Activated T-cell treated with anti-CD3 and anti-CD28 coated beads for 24 hours (primary cell): Measurements from ENCODE around the gene ZNF260.
"Not testable (repeated sequence)": the region's sequence is repeated elsewhere in the genome, so short reads cannot be mapped to it uniquely, and the experiment has no call there.

Experiments
- DNase-seq: peaks from one replicate; pipeline ENCODE4 v3.0.0-alpha.2; 2020; ENCODE audit warnings: low read depth

ZNF260 gene

DNA sequence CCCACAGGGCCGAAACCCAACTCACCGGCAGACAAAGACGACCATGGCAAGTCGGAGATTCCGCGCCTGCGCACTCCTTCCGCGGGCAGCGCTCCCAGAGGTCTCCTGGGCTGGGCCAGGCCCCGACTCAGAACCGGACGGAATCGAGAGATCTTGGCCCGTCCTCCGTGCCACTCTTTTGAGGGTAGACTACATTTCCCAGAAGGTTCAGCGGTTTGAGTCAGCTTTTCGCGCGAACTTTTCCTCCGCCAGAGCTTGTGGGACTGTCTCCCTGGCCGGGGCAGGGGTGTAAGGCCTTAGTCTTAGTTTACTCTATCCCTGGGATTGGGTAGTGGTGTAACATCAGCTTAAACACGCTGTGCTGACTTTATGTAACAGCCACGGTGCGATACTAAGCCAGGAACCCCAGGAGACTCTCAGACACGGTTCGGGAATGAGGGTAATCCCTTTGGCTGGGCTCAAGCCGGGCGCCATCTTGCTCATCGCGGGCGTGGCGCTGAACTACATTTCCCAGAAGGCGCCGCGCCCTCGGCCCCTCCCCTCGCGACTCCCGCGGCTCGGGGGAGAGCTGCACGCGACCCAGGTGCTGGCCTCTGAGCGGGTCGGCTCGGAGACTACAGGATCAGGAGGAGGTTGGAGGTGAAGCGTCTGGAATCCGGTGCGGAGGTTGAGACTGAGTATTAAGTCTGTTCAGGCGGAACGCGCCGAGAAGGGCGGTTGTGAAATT, at the start of gene ZNF260:
ZNF260 (minus strand) TSS at position 78 of the 727 bp plus-strand sequence. CDS start 13,033 bp downstream, outside the sequence.
- peak; percentile 91 for DNase-seq

DNA sequence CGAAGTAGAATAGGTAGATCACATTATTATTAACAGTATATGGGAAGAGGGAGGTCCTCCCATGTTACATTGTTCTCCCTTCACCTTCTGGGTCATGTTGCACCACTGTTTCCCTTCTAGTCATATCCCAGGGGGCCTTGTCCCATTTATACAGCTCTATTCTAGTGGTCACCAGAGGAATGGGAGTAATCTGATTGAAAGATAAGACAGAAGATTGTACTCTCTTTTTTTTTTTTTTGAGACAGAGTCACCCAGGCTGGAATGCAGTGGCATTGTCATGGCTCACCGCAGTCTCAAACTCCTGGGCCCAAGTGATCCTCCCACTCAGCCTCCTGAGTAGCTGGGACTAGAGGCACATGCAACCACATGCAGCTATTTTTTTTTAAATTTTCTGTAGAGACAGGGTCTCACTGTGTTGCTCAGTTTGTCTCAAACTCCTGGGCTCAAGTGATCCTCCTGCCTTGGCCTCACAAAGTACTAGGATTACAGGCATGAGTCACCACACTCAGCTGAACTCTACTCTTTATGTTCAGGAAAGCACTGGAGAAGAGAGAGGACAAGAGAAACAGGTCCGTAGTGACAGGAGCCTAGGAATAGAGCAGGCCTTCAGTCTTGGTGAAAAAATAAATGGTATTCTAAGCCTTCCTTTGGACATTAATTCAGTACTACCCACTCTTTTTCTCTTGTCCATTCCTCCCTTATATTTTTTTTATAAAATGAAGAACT, 49.4 kb upstream of the ZNF260 start:
- DNase-seq, result no peak

DNA sequence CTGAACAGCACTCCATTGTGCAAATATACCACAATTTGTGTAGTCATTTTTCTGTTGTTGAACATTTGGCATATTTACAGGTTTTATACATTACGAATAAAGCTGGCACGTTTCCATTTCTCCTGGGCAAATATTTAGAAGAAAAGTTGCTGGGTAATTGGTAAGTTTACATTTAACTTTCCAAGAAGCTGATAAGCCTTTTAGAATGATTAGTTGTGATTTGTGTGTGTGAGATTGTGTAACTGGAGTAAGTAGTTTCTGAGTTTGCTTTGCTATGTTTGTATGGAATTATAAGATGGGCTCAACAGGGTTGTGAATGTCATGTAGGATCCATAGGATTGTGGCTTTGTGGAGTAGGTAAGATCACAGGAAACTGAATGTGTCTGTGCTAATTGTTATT, 46.7 kb upstream of the ZNF260 start:
- no peak for DNase-seq

DNA sequence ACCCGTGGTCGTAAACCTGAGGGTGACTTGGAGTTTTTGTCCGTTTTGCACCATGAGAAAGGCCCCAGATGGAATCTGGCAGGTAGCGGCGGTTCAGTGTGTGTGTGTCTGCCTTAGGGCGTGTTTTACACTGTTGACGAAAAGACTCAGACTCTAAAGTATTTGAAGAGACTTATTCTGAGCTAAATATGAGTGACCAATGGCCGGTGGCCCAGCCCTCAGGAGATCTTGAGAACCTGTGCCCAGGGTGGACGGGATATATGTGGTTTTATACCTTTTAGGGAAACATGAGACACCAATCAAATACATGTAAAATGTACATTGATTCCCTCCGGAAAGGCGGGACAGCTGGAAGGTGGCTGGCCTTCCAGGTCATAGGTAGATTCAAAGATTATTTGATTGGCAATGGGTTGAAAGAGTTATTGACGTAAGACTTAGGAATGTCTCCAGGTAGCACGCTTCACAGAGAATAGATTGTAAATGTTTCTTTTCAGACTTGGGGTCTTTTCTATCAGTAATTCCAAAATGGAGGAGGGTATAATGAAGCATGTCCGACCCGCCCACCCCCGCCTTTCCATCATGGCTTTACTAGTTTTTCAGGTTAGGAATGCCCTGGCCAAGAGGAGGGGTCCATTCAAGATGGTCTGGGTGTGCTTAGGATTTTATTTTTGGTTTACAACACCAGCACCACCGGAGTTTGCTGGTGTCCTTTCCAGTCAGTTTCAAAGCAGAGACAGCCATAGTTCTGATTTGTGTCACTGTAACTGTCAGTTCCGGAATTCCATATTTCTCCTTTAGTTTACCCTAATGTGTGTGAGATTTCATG, 46.0 kb upstream of the ZNF260 start:
- DNase-seq, result no peak

DNA sequence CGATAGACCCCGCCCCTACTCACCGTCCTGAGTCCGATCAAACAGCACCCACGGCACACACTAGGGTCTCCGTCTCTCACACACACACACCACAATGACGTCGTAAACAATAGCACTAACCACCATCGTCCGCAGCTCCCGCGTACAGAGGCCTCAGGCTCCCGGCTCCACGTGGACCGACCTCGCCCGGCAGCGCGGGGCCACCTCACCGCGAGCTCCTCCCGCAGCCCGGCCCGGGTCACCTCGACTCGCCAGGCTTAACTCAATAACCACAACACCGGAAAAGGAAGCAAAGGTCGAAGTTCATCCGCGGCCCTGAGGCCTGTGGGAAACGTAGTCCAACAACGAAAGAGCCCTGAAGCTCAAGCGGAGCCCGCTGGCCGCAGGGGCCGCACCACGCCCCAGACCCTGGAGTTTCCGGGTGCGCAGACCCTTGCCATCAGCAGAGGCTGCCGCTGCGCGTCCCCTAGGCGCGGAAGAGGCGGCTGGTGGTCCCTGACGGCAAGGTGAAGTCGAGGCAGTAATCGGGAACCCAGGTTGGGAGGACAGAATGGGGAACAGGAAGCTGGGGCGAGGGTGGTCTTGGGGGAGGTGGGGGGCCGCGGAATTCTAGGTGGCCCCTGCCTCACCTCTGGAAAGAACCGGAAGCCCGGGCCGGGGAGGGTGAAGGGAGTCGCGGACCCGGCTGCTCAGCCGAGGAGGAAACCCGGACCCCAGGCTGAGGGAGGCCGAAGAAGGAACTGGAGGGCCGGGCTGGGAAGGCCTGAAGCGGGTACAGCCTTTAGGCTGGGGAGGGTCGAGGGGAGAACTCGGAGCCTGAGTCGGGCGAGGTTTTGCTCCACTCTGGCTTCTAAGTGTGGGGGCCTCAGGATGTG, 45.2 kb upstream of the ZNF260 start, which contains the start of gene ZNF529:
ZNF529 (minus strand) TSS at position 273 of the 875 bp plus-strand sequence. CDS start 946 bp downstream, outside the sequence.
- peak; percentile 79 for DNase-seq

DNA sequence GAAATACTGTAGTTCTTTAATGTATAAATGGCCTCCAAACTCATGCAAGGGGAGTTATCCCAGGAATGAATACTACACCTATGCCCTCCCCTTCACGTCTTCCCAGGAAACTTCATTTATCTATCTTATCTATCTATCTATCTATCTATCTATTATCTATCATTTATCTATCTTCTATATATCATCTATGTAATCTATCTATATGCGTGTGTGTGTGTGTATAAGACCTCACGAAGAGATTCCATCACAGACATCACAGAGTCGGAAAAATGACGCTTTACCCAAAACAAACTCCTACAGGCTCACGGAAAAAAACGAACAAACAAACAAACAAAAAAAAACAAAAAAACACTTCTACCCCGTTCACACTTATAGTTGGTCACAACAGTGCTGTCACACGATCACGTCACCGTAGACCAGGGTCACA, 44.5 kb upstream of the ZNF260 start:
- DNase-seq, result no peak

DNA sequence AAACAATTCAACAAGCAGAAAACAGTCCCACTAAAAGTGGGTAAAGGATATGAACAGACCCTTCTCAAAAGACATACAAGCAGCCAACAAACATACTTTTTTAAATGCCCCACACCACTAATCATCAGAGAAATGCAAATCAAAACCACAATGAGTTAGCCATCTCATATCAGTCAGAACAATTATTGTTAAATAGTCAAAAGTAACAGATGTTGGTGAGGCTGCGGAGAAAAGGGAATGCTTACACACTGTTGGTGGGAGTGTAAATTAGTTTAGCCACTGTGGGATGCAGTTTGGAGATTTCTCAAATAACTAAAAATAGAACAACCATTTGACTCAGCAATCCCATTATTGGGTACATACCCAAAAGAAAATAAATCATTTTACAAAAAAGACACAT, 36.3 kb upstream of the ZNF260 start:
- DNase-seq, result no peak

DNA sequence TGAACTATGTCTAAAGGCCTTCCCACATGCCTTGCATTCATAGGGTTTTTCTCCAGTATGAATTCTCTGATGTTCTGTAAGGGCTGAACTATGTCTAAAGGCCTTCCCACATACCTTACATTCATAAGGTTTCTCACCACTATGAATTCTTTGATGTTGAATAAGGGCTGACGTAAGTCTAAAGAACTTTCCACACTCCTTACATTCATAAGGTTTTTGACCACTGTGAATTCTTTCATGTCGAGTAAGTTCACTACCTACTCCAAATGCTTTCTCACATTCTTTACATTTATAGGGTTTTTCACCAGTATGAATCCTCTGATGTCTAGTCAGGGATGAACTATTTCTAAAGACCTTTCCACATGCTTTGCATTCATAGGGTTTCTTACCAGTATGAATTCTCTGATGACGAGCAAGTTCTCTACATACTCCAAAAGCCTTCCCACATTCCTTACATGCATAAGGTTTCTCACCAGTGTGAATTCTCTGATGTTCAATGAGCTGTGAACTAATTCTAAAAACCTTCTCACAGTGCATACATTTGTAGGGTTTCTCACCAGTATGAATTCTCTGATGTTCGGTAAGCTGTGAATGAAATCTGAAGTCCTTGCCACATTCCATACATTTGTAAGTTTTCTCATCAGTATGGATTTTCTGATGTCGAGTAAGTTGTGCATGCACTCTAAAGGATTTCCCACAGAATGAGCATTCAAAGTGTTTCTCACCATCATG, 19.1 kb upstream of the ZNF260 start:
- DNase-seq, result no peak

DNA sequence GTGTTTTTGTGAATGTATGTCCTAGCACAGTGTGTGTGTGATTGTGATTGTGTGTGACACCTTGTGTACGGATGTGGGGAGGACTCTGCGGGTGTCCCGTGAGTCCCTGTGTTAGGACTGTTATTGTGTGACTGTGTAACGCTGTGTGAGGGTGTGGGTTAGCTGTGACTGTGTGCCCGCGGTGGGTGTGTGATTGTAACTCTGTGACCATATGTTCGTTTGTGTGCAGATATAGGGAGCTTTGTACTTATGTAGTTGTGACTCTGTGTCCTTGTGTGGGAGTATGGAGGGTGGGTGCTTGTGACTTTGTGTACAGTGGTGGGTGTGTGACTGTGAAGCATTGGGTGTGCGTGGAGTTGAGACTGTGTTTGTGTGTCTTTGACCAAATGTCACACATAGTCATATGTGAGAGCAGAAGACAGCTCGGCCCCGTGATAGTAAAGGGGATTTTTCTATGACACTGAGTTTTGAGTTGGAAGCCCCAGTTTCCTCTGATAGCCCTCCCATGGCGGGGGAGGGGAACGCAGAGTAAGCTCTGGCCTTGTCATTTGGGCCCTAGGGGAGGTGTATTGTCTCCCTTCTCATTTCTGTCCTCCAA, 949 bp upstream of the ZNF260 start:
- DNase-seq, result no peak

DNA sequence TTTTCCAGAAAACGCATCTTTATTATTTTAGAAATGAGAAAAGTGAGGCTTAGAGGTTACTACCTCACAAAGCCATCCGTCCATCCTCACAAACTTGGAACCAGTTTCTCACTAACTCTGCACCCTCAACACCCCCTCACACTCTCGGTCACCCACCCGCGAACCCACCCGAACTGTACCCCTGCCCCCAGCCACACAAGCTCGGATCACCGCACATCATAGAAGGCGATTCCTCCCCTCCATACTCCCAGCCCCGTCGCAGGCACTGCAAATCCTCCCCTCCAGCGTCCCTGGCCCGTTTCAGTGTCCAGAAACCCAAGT, 238 bp downstream of the ZNF260 start:
- DNase-seq, result no peak

DNA sequence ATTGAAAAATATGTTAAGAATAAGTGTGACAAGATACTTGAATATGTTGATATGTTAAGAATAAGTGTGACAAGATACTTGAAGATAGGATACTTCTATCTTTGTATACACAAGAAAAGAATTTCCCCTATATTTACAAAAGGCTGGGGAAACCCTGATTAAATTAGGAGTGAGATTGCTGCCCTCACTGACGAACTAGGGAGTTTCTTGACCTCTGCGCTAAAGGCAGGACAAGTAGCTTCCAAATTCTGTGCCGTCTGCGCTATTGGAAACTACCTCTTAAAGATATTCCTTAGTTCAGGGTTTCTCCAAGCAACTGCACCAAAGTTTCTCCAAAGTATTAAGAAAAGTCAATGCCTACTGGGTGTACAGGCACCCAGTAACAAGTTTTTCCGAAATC, 730 bp downstream of the ZNF260 start:
- no peak for DNase-seq

DNA sequence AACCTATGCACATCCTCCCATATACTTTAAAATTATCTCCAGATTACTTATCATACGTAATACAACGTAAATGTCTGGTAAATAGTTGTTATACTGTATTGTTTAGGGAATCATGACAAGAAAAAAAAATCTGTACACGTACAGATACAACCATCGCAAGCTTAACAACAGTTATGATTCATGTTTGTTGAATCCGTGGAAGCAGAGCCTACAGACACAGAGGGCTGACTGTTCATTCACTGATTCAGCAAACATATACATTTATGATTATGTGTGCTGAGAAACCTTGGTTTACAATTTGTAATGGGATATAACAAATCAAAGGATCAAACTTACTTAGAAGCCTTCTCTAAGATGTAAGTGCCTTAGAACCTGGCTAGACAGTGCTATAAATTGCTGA, 1.5 kb downstream of the ZNF260 start:
- DNase-seq, result no peak

DNA sequence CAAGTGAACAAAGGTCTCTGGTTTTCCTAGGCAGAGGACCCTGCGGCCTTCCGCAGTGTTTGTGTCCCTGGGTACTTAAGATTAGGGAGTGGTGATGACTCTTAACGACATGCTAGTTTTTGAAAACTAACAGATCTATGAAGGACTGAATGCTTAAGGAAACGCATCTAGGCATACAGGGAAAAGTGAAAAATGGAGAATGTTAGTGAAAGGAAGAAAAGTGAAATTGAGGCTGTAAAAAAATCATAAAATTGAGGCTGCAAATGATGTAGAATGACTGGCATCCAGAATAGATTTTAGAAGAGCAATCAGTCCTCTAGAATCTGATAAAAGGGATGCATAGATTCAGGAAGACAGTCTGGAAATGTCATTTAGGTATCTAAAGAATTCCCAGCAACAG, 3.5 kb downstream of the ZNF260 start:
- no peak for DNase-seq

DNA sequence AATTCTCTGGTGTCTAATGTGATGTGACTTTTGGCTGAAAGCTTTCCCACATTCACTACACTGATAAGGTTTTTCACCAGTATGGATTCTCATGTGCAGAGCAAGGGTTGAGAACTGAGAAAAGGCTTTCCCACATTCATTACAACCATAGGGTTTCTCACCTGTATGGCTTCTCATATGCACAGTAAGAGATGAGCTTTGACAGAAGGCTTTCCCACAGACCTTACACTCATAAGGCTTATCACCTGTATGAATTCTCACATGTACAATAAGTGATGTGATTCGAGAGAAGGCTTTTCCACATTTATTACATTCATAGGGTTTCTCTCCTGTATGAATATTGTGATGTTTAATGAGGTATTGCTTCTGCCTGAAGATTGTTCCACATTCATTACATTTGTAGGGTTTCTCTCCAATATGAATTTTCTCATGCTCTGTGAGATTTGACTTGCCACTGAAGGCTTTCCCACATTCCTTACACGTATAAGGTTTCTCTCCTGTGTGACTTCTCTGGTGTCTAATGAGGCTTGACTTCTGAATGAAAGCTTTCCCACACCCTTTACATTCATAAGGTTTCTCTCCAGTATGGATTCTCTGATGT, 14.0 kb downstream of the ZNF260 start:
- DNase-seq, result no peak

DNA sequence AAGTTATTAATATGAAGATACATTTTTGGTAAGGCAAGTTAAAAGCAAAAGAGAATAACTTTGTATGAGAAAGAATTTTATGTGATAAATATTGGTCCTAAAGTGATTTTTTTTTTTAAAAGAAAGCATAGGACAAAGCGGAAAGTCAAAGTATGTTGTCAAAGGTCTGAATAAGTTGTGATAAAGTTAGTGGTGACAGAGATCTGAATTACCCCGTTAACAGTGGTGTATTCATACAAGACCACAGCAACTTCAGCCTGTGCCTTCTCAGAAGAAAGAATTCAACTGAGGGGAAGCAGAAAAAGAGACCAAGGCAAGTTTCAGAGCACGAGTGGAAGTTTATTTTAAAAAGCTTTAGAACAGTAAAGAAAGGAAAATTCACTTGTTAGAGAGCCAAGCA, 19.7 kb downstream of the ZNF260 start:
- DNase-seq, result no peak

DNA sequence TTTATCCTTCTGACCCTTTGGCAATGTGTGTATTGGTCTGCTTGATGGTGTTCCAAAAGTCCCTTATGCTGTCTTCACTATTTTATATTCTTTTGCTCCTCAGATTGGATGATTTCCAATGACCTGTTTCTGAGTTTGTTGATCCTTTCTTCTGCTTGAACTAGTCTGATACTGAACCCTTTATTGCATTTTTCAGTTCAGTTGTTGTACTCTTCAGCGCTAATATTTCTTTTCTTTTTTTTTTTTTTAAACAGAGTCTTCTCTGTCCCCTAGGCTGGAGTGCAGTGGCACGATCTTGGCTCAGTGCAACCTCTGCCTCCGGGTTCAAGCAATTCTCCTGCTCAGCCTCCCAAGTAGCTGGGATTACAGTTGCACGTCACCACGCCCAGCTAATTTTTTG, 26.1 kb downstream of the ZNF260 start:
- no peak for DNase-seq

DNA sequence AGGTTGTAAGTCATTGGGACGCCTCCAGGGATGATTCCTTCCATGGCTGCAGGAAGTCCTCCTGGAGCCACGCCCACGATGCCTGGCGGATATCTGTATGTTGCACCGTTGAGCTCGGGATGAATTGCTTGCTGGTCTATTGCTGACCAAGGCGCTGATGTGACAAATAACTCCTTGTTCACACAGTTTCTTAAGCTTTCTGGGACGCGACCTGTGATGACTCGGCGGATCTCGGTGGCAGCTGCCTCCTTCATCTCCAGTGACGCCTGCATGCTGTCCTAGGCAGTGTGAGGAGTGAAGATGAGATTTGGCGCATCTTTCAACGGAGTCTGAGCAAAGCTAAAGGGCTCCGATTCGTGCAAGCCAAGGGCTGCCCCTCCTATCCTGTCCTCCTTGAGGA, 31.1 kb downstream of the ZNF260 start:
- no peak for DNase-seq

DNA sequence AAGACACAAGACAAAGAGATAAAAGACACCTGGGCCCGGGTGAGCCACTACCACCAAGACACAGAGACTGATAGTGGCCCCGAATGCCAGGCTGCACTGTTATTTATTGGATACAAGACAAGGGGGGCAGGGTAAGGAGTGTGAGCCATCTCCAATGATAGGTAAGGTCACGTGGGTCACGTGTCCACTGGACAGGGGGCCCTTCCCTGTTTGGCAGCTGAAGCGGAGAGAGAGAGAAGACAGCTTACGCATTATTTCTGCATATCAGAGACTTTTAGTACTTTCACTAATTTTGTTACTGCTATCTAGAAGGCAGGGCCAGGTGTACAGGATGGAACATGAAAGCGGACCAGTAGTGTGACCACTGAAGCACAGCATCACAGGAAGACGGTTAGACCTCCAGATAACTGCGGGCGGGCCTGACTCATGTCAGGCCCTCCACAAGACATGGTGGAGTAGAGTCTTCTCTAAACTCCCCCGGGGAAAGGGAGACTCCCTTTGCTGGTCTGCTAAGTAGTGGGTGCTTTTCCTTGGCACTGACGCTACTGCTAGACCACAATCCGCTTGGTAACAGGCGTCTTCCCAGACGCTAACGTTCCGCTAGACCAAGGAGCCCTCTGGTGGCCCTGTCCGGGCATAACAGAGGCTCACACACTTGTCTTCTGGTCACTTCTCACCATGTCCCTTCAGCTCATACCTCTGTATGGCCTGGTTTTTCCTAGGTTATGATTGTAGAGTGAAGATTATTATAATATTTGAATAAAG, 35.2 kb downstream of the ZNF260 start:
- DNase-seq, result not testable (repeated sequence)

DNA sequence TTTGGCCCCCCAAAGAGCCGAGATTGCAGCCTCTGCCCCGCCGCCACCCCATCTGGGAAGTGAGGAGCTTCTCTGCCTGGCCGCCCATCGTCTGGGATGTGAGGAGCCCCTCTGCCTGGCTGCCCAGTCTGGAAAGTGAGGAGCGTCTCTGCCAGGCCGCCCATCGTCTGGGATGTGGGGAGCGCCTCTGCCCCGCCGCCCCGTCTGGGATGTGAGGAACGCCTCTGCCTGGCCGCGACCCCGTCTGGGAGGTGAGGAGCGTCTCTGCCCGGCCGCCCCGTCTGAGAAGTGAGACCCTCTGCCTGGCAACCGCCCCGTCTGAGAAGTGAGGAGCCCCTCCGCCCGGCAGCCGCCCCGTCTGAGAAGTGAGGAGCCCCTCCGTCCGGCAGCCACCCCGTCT, 37.2 kb downstream of the ZNF260 start:
- DNase-seq, result not testable (repeated sequence)
